ENCODE results near the gene CADM2.
"Not testable (repeated sequence)": the region's sequence is repeated elsewhere in the genome, so short reads cannot be mapped to it uniquely, and the experiment has no call there.

CADM2 gene

GRCh38 chr3:85081191-85081906, 122.6 kb downstream of the CADM2 start:
- DNase-seq, result no peak

DNA sequence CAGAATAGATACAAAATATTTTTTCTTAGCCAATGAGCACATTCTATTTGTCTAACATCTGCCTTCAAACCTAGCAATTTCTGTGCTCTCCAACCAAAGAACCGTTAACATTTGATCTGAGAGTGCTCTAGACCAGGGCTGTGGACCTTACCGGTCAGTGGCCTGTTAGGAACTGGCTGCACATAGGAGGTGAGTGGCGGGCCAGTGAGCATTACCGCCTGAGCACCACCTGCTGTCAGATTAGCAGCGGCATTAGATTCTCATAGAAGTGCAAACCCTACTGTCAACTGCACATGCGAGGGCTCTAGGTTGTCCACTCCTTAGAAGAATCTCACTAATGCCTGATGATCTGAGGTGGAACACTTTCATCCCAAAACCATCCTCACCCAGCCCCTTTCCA, 131.7 kb downstream of the CADM2 start:
- no peak for DNase-seq

GRCh38 chr3:85100316-85100715, 141.5 kb downstream of the CADM2 start:
- DNase-seq, result no peak

GRCh38 chr3:85102781-85103180, 144.0 kb downstream of the CADM2 start:
- no peak for DNase-seq

GRCh38 chr3:85110393-85110792, 151.6 kb downstream of the CADM2 start:
- DNase-seq, result no peak

DNA sequence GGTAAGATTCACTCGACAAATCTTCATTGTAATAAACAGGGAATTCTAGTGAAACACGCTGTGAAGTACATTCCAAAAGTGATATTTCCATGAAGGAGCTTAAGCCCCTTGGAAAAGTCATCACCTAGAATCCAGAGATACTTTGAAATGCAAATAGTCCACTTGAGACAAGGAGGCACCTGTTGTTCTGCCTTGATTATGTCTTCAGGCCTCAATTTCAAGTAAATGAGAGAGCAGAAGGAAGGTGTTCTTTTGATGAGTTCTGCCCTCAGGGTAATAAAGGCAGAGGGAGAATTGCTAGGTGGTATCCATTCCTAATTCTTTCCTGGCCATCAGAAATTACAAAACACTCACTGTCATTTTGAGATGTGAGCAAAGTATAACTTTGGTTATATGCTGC, 162.1 kb downstream of the CADM2 start:
- no peak for DNase-seq

GRCh38 chr3:85132864-85133263, 174.1 kb downstream of the CADM2 start:
- DNase-seq, result not testable (repeated sequence)

DNA sequence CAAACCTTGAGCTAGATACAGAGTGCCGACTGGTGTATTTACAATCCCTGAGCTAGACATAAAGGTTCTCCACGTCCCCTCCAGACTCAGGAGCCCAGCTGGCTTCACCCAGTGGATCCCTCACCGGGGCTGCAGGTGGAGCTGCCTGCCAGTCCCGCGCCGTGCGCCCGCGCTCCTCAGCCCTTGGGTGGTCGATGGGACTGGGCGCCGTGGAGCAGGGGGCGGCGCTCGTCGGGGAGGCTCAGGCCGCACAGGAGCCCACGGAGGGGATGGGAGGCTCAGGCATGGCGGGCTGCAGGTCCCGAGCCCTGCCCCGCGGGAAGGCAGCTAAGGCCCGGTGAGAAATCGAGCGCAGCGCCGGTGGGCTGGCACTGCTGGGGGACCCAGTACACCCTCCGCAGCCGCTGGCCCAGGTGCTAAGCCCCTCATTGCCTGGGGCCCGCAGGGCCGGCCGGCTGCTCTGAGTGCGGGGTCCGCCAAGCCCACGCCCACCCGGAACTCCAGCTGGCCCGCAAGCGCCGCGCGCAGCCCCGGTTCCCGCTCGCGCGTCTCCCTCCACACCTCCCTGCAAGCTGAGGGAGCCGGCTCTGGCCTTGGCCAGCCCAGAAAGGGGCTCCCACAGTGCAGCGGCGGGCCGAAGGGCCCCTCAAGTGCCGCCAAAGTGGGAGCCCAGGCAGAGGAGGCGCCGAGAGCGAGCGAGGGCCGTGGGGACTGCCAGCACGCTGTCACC, 175.1 kb downstream of the CADM2 start:
- DNase-seq, result not testable (repeated sequence)

DNA sequence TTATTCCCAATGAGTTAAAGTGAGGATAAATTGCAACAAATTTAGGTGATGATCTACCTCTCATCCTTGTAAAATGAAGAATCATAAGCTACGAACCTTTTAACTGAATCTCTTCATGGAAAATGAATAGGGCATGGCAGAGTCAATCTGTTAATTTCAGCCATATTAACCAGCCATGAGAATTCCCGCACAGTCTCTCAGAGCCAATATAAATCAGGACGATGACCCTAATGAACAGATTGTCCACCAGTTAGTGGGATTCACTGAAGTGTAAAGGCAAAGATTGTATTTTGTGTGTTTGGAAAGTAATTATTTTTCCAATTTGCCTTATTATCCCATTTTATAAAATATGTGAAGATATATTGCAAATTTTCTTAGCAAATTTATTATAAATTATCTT, 183.8 kb downstream of the CADM2 start:
- DNase-seq, result no peak

- DNase-seq, result no peak
These were observed 189.2 kb downstream of the CADM2 start for GRCh38 chr3:85148036-85148435.

- DNase-seq, result no peak
These were observed 192.8 kb downstream of the CADM2 start for GRCh38 chr3:85151555-85151954.

DNA sequence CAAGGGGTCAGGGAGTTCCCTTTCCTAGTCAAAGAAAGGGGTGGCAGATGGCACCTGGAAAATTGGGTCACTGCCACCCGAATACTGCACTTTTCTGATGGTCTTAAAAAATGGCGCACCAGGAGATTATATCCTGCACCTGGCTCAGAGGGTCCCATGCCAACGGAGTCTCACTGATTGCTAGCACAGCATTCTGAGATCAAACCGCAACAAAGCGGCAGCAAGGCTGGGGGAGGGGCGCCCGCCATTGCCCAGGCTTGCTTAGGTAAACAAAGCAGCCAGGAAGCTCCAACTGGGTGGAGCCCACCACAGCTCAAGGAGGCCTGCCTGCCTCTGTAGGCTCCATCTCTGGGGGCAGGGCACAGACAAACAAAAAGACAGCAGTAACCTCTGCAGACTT, 194.5 kb downstream of the CADM2 start:
- not testable (repeated sequence) for DNase-seq

- DNase-seq, result no peak
These were observed 200.6 kb downstream of the CADM2 start for GRCh38 chr3:85159376-85159775.

- no peak for DNase-seq
These were observed 202.8 kb downstream of the CADM2 start for GRCh38 chr3:85161544-85161943.

- DNase-seq, result no peak
These were observed 204.1 kb downstream of the CADM2 start for GRCh38 chr3:85162905-85163304.

DNA sequence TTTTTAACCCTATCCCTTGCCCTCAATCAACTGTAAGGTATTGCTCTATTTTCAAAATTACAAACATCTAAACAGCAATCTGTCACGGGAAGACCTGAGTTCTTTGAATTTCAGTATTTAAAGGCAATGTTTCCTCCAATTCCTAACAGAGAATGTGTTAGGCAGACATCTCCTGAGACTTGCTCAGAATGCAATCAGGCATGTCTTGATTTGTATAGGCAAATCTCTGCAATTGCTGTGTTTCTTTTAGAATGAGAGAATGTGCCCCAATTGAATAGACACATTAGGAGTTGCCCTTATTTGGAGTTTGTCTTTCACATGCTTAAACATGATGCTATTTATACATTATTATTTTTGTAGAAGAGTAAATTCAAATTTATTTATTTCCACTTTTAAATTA, 205.6 kb downstream of the CADM2 start:
- no peak for DNase-seq

GRCh38 chr3:85167576-85167975, 208.8 kb downstream of the CADM2 start:
- DNase-seq, result no peak

DNA sequence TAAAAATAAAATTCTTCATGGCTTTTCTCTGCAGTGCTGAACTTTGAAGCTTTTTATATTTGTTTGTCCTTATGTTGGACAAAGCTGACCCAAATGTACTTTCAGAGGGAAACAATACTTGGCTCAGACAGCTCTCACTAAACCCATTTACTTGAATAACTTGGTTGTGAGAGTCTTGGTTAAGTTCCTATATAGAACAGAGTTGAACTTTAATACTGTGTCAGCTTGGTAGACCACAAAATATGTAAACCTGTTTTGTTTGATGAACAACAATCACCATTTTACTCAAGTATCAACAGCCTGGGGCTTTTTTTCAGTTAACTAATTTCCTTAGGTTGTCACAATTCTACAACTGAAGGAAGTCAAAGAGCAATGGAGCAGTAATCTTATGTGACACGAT, 211.9 kb downstream of the CADM2 start:
- DNase-seq, result no peak

- DNase-seq, result no peak
These were observed 213.2 kb downstream of the CADM2 start for GRCh38 chr3:85171976-85172375.

DNA sequence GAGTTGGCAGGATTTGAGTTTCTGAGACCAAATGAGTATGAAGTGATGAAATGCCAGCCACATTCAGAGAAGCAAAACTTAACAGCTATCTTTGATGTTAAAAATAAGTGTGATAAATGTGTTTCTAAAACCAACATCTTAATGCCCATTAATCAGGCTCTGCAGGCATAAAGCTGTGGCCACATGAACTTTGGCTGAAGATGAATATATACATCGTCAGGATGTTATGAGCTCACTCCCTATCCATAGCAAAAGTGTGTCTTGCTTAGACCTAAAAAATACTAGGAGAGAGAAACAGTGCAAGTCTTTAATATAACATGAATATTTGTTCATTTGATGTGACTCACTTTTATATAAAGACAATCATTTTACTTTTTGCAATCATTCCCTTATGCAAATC, 218.0 kb downstream of the CADM2 start:
- DNase-seq, result no peak

DNA sequence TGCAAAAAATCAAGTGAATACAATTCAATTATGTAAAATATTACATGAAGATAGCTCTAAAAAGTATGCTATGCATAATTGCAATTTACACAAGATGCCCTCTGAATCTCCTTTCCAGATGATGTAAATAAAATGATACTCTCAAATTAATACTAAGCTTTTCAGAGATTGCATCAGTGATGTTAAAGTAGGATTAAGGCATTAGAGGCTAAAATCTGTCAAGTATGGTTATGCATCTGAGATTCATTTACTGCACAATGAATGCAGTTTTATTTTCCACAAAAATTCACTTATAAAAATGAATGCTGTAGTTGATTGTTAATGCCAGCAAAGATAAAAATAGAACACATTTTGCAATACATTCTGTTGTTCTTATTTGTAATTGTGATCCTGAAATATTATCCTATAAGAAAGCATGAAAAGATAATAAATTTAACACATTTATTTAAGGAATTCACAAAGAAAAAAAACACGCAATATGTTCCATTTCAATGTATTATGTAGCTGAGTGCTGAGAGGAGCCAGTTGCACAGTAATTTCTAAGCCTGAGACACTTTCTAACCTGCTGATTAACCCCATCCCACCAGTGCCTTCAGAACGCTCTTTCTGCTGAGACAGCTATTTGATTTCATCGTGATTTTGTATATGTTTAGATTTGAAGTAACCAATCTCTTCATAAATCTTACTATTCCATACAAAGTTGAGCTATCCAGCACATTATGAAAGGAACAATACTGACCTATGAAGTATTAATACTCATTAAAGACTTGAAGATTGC, 224.4 kb downstream of the CADM2 start:
- DNase-seq, result no peak

- DNase-seq, result no peak
These were observed 226.7 kb downstream of the CADM2 start for GRCh38 chr3:85185495-85185894.

DNA sequence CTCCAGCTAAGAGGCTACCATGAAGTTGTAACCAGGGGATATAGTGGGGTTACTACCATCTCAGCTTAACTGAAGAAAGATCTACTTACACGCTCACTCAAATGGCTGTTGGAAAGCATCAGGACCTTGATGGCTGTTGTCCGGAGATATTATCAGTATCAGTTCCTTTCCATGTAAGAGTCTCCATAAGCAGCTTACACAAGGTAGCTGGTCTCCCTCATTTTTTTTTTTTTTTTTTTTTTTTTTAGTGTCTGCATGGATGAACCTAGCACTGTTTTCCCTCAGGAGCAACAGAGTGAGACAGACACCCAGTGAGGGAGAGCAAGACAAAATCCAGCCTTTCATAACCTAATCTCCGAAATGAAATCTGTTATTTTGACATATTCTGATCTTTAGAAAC, 230.9 kb downstream of the CADM2 start:
- DNase-seq, result no peak

DNA sequence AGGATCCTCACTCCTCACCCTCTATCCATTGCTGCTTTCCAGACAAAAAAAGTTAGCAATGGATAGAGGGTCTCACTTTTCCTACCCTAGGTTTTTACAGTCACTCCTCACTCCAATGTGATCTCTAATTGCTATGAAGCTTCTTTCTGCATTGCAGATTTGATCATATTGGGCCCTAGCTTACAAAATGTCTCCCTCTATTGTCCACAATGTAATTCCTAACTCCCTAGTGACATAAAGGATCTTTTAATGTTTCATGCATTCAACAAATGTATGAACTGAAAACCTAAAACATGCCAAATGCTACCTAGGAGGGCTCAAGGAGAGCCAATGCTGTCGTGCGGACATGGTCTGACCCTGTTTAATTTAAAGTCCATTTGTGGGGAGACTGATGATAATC, 234.8 kb downstream of the CADM2 start:
- DNase-seq, result no peak
